PC-3 (cell line): Measurements from ENCODE around the gene SIK1. TPM values are rescaled to one million over a fixed set of nuclear protein-coding genes. Genes with fewer than 3 reads are reported as not detected.
"Not testable (repeated sequence)": the region's sequence is repeated elsewhere in the genome, so short reads cannot be mapped to it uniquely, and the experiment has no call there.

Experiments used
- ATAC-seq: fragments of 200-7000 bp; cut with Tn5 transposase; 2 replicates; pipeline ENCODE4 v1.9.1; 2020; ENCODE audit warnings: mild to moderate bottlenecking, moderate library complexity
- BruUV-seq: library from RNA; stranded (reverse); fragments of 400-500 nt; replicated peaks from 2 replicates; lab custom pipeline; 2021; lab: Mats Ljungman, UMichigan
- CTCF ChIA-PET: fragments of 300-600 bp; sonication (Branson Sonifier 250); formaldehyde crosslinking; loops from one replicate; lab custom pipeline; 2022; ENCODE audit warnings: antibody characterized with exemption; lab: Charles Lee
- POLR2A ChIA-PET: fragments of 300-600 bp; sonication (Branson Sonifier 250); formaldehyde crosslinking; loops from one replicate; lab custom pipeline; 2022; ENCODE audit warnings: antibody characterized with exemption; ENCODE audit not compliant: unreplicated experiment; lab: Charles Lee
- DNase-seq: peaks from one replicate; pipeline ENCODE4 v3.0.0-alpha.2; 2015
- H2AFZ ChIP-seq: fragments of 300-600 bp; sonication (generic); 2 replicates; pipeline ENCODE4 v1.6.0; 2016; ENCODE audit warnings: antibody characterized with exemption, low read length
- H3F3A ChIP-seq: fragments of 300-600 bp; sonication (generic); one replicate; pipeline ENCODE4 v1.6.0; 2017; ENCODE audit warnings: antibody characterized with exemption, low read length, control low read depth, mild to moderate bottlenecking; ENCODE audit not compliant: unreplicated experiment
- H3K27ac ChIP-seq: fragments of 300-600 bp; sonication (generic); 2 replicates; pipeline ENCODE4 v1.5.1; 2016; ENCODE audit warnings: mild to moderate bottlenecking, low read length
- H3K27me3 ChIP-seq: fragments of 300-600 bp; sonication (generic); 2 replicates; pipeline ENCODE4 v1.6.1; 2016; ENCODE audit warnings: low read length, mixed read lengths
- H3K36me3 ChIP-seq: fragments of 300-600 bp; sonication (generic); 2 replicates; pipeline ENCODE4 v1.6.1; 2016; ENCODE audit warnings: low read depth, mixed run types, low read length, mixed read lengths
- H3K4me1 ChIP-seq: fragments of 300-600 bp; sonication (generic); 2 replicates; pipeline ENCODE4 v1.5.1; 2016; ENCODE audit warnings: low read length; ENCODE audit not compliant: insufficient read depth
- H3K4me2 ChIP-seq: fragments of 300-600 bp; sonication (generic); 2 replicates; pipeline ENCODE4 v1.6.0; 2016; ENCODE audit warnings: low read length
- H3K4me3 ChIP-seq: fragments of 300-600 bp; sonication (generic); 2 replicates; pipeline ENCODE4 v1.5.1; 2016; ENCODE audit warnings: mild to moderate bottlenecking, low read length, mixed read lengths
- H3K79me2 ChIP-seq: fragments of 300-600 bp; sonication (generic); 2 replicates; pipeline ENCODE4 v1.6.1; 2017; ENCODE audit warnings: low read length, mixed read lengths
- H3K9ac ChIP-seq: fragments of 300-600 bp; sonication (generic); 2 replicates; pipeline ENCODE4 v1.6.0; 2016; ENCODE audit warnings: mild to moderate bottlenecking, low read length
- H3K9me2 ChIP-seq: fragments of 300-600 bp; sonication (generic); replicated peaks from 2 replicates; pipeline ENCODE4 v1.6.1; 2016; ENCODE audit warnings: mixed run types, low read length, mixed read lengths
- H3K9me3 ChIP-seq: fragments of 300-600 bp; sonication (generic); 2 replicates; pipeline ENCODE4 v1.6.1; 2016; ENCODE audit warnings: low read length, mixed read lengths
- H4K20me1 ChIP-seq: fragments of 300-600 bp; sonication (generic); 2 replicates; pipeline ENCODE4 v1.6.1; 2016; ENCODE audit warnings: low read length, mixed read lengths
- intact Hi-C: fragments of 100-400 bp; cut with micrococcal nuclease; formaldehyde crosslinking; loops from 2 replicates; pipeline ENCODE4 v1.9.0; 2023
- total RNA-seq: library from RNA; depleted of rRNA; stranded (reverse); fragments of >200 nt; gene quantifications from 2 replicates; pipeline ENCODE4 v1.2.3, GENCODE V29; 2014

SIK1 gene
- total RNA-seq, 1 experiment from 2014 or later: 107 TPM

GRCh38 chr21:43454176-43454575 is 27.2 kb upstream of the SIK1 start:
- ATAC-seq, H3K27ac ChIP-seq, H3K4me1 ChIP-seq, H2AFZ ChIP-seq, H3K4me3 ChIP-seq, H3K9me2 ChIP-seq, H3K79me2 ChIP-seq, H3K4me2 ChIP-seq, H3F3A ChIP-seq, H3K36me3 ChIP-seq, H3K27me3 ChIP-seq, H4K20me1 ChIP-seq, DNase-seq, H3K9ac ChIP-seq, H3K9me3 ChIP-seq, POLR2A ChIA-PET, BruUV-seq, CTCF ChIA-PET, intact Hi-C loops: not testable (repeated sequence)

GRCh38 chr21:43451850-43452249 is 24.9 kb upstream of the SIK1 start:
- intact Hi-C loops, H3K4me3 ChIP-seq: not testable (repeated sequence)
- peak; percentile 66 for ATAC-seq

GRCh38 chr21:43450287-43450686 is 23.4 kb upstream of the SIK1 start:
- H3K9ac ChIP-seq, BruUV-seq, H3F3A ChIP-seq, intact Hi-C loops, H3K9me3 ChIP-seq, H3K36me3 ChIP-seq, ATAC-seq, H4K20me1 ChIP-seq, H3K4me1 ChIP-seq, CTCF ChIA-PET, H3K27me3 ChIP-seq, H2AFZ ChIP-seq, H3K4me3 ChIP-seq, H3K4me2 ChIP-seq, DNase-seq, H3K27ac ChIP-seq, POLR2A ChIA-PET, H3K9me2 ChIP-seq, H3K79me2 ChIP-seq: not testable (repeated sequence)

More at GRCh38 chr21:43451850-43452249, 24.9 kb upstream of the SIK1 start:
- H3K4me2 ChIP-seq, BruUV-seq, CTCF ChIA-PET, H3K9me2 ChIP-seq, H2AFZ ChIP-seq, H3K27me3 ChIP-seq, H3K79me2 ChIP-seq, H3K4me1 ChIP-seq, H3K9me3 ChIP-seq, H3F3A ChIP-seq, H3K9ac ChIP-seq, H3K27ac ChIP-seq, H3K36me3 ChIP-seq, H4K20me1 ChIP-seq, DNase-seq, POLR2A ChIA-PET: not testable (repeated sequence)

GRCh38 chr21:43447353-43447977 is 20.5 kb upstream of the SIK1 start:
- not testable (repeated sequence) for H3K9me2 ChIP-seq

GRCh38 chr21:43446277-43446932 is 19.5 kb upstream of the SIK1 start:
- intact Hi-C loops, H3K79me2 ChIP-seq, H4K20me1 ChIP-seq, H3K36me3 ChIP-seq, POLR2A ChIA-PET, H3K4me2 ChIP-seq, H2AFZ ChIP-seq, H3K9ac ChIP-seq, H3K9me2 ChIP-seq, DNase-seq, H3K27me3 ChIP-seq, H3K27ac ChIP-seq, H3K4me3 ChIP-seq, CTCF ChIA-PET, H3K9me3 ChIP-seq, H3K4me1 ChIP-seq, H3F3A ChIP-seq: not testable (repeated sequence)
- TSS peak; percentile 89 for BruUV-seq
- ATAC-seq: peak; percentile 87

More at GRCh38 chr21:43447353-43447977, 20.5 kb upstream of the SIK1 start:
- H3K4me3 ChIP-seq, H3K9ac ChIP-seq, H2AFZ ChIP-seq, ATAC-seq, intact Hi-C loops, H3F3A ChIP-seq, DNase-seq, BruUV-seq, H3K79me2 ChIP-seq, H3K4me2 ChIP-seq, H3K27ac ChIP-seq, H3K27me3 ChIP-seq, POLR2A ChIA-PET, H4K20me1 ChIP-seq, H3K36me3 ChIP-seq, H3K4me1 ChIP-seq, H3K9me3 ChIP-seq, CTCF ChIA-PET: not testable (repeated sequence)

GRCh38 chr21:43444524-43444923 is 17.6 kb upstream of the SIK1 start:
- H2AFZ ChIP-seq, H3F3A ChIP-seq, H3K9ac ChIP-seq, intact Hi-C loops, H3K36me3 ChIP-seq, H3K9me2 ChIP-seq, DNase-seq, H3K27me3 ChIP-seq, H3K4me1 ChIP-seq, POLR2A ChIA-PET, H4K20me1 ChIP-seq, ATAC-seq, H3K79me2 ChIP-seq, BruUV-seq, H3K4me2 ChIP-seq, H3K27ac ChIP-seq, H3K4me3 ChIP-seq, H3K9me3 ChIP-seq, CTCF ChIA-PET: not testable (repeated sequence)
